ENCODE data around the gene MGLL. TPM values are rescaled to one million over a fixed set of nuclear protein-coding genes. Genes with fewer than 3 reads are reported as not detected.

MGLL gene
- total RNA-seq, 1 experiment from 2014 or later = 6.8 TPM

GRCh38 chr3:127716384-127716783 lies 105.9 kb downstream of the MGLL start:
- no peak overlapping the region for H3K4me2 ChIP-seq (ENCODE audit: low read length)
- H3K9me2 ChIP-seq (ENCODE audit: insufficient read depth) = no peaks in the 10 kb centered on the region
- H3K27me3 ChIP-seq (ENCODE audit: insufficient read depth, low read length) = no peaks in the 10 kb centered on the region
- DNase-seq (ENCODE audit: low read depth, low spot score) (no peak), ATAC-seq (no peak)
- no peaks in the 10 kb centered on the region for H3K4me1 ChIP-seq (ENCODE audit: control insufficient read depth in 1 of 2, insufficient read depth in 2 of 2, low read length in 2 of 2)
- TF ChIP-seq SIN3A (IDR thresholded peaks at IDR 0.05; ENCODE audit: low read depth) (no peak), SP1 (IDR thresholded peaks at IDR 0.05; ENCODE audit: low read depth) (no peak), ELF1 (IDR thresholded peaks at IDR 0.05; ENCODE audit: borderline replicate concordance, low read depth) (no peak)
- POLR2A ChIA-PET = no interaction called here
- BruUV-seq (replicated peaks) = no TSS peak
- H3K36me3 ChIP-seq (ENCODE audit: control insufficient read depth in 1 of 2, insufficient read depth in 2 of 2, low read length in 2 of 2) = no peaks in the 10 kb centered on the region
- no peaks in the 10 kb centered on the region for H3K79me2 ChIP-seq (ENCODE audit: insufficient read depth, low read length)
- H3K27ac ChIP-seq (ENCODE audit: low read depth, low read length) = no peak overlapping the region
- CTCF ChIA-PET = no interaction called here
- H3K9me3 ChIP-seq (ENCODE audit: control insufficient read depth in 1 of 2, insufficient read depth in 1 of 2, low read depth in 1 of 2, low read length in 2 of 2) = no peaks in the 10 kb centered on the region
- intact Hi-C loops (cut with micrococcal nuclease) = no loop called here
- RAD21 ChIA-PET (ENCODE audit: low non-redundant PET in 1 of 2, low total read pairs in 2 of 2, uncharacterized antibody in 2 of 2, unreplicated experiment in 2 of 2) = no interaction called here
- H3K4me3 ChIP-seq (replicated peaks in 1 of 2; ENCODE audit: low read depth in 1 of 2, low read length in 2 of 2) = no peak overlapping the region
- H4K20me1 ChIP-seq (ENCODE audit: insufficient read depth) = no peaks in the 10 kb centered on the region
- H3K9ac ChIP-seq (ENCODE audit: low read length) = no peak overlapping the region
- no peak overlapping the region for H2AFZ ChIP-seq (ENCODE audit: low read depth, low read length, poor library complexity, severe bottlenecking)

GRCh38 chr3:127715532-127715931 lies 106.8 kb downstream of the MGLL start:
- intact Hi-C loops (cut with micrococcal nuclease) = no loop called here
- TF ChIP-seq POLR2A (IDR thresholded peaks at IDR 0.05; ENCODE audit: borderline replicate concordance, extremely low read depth, insufficient read depth, insufficient read length) = no peak
- TF ChIP-seq JUND (IDR thresholded peaks at IDR 0.05) = no peak
- no peak for TF ChIP-seq MAX (IDR thresholded peaks at IDR 0.05)
- TF ChIP-seq CTCF (IDR thresholded peaks at IDR 0.05 in 2 of 3, conservative IDR thresholded peaks at IDR 0.05 in 1 of 3; ENCODE audit: borderline replicate concordance in 1 of 3, insufficient read depth in 1 of 3, low read depth in 2 of 3, low read length in 2 of 3) = no peak
- no peak for TF ChIP-seq ATF3 (IDR thresholded peaks at IDR 0.05)
- no peak for TF ChIP-seq FOSL1 (IDR thresholded peaks at IDR 0.05; ENCODE audit: low read depth)
- TF ChIP-seq EGR1 (IDR thresholded peaks at IDR 0.05; ENCODE audit: low read depth) = no peak
- TF ChIP-seq EZH2 (IDR thresholded peaks at IDR 0.05) = no peak
- TF ChIP-seq EZH2phosphoT487 (IDR thresholded peaks at IDR 0.05; ENCODE audit: borderline replicate concordance) = no peak
- no peak for TF ChIP-seq POLR2AphosphoS5 (IDR thresholded peaks at IDR 0.05; ENCODE audit: low read depth, low read length)
- no peak for TF ChIP-seq TCF7L2 (IDR thresholded peaks at IDR 0.05; ENCODE audit: borderline replicate concordance, extremely low read depth, insufficient read depth, insufficient read length)
- Histone ChIP-seq H3K4me2 (ENCODE audit: low read length) (no peak overlapping the region), H3K9ac (ENCODE audit: low read length) (no peak overlapping the region), H3K4me1 (ENCODE audit: control insufficient read depth in 1 of 2, insufficient read depth in 2 of 2, low read length in 2 of 2) (peaks cover 0 to 5% of the 10 kb centered on the region in 2 experiments; a peak in 1 of 4 replicates), H3K9me2 (ENCODE audit: insufficient read depth) (no peaks in the 10 kb centered on the region), H3K9me3 (ENCODE audit: control insufficient read depth in 1 of 2, insufficient read depth in 1 of 2, low read depth in 1 of 2, low read length in 2 of 2) (no peaks in the 10 kb centered on the region), H3K36me3 (ENCODE audit: control insufficient read depth in 1 of 2, insufficient read depth in 2 of 2, low read length in 2 of 2) (no peaks in the 10 kb centered on the region), H2AFZ (ENCODE audit: low read depth, low read length, poor library complexity, severe bottlenecking) (no peak overlapping the region), H3K4me3 (replicated peaks in 1 of 2; ENCODE audit: low read depth in 1 of 2, low read length in 2 of 2) (no peak overlapping the region), H3K27me3 (ENCODE audit: insufficient read depth, low read length) (no peaks in the 10 kb centered on the region), H3K79me2 (ENCODE audit: insufficient read depth, low read length) (no peaks in the 10 kb centered on the region), H4K20me1 (ENCODE audit: insufficient read depth) (no peaks in the 10 kb centered on the region), H3K27ac (ENCODE audit: low read depth, low read length) (no peak overlapping the region)
- ATAC-seq = no peak
- CTCF ChIA-PET = no interaction called here
- BruUV-seq (replicated peaks) = no TSS peak
- RAD21 ChIA-PET (ENCODE audit: low non-redundant PET in 1 of 2, low total read pairs in 2 of 2, uncharacterized antibody in 2 of 2, unreplicated experiment in 2 of 2) = no interaction called here
- POLR2A ChIA-PET = no interaction called here
- no peak for DNase-seq (ENCODE audit: low read depth, low spot score)
